SJSA1 (cell line): ENCODE data around the gene NDRG4. TPM values are rescaled to one million over a fixed set of nuclear protein-coding genes. Genes with fewer than 3 reads are reported as not detected.

Source experiments
- DNase-seq, 2 experiments: peaks; one replicate each; pipeline ENCODE4 v3.0.0-alpha.2; 2015 to 2020; ENCODE audit warnings: low spot score in 2 of 2, low read depth in 1 of 2
- H3K27ac ChIP-seq: fragments of 250-450 bp; sonication (Bioruptor Pico); 2 replicates; pipeline ENCODE4 v1.5.1; 2020; ENCODE audit warnings: mild to moderate bottlenecking, moderate library complexity
- H3K27me3 ChIP-seq: fragments of 250-450 bp; sonication (Bioruptor Pico); replicated peaks from 2 replicates; pipeline ENCODE4 v1.5.1; 2020; ENCODE audit warnings: mild to moderate bottlenecking, moderate library complexity
- H3K36me3 ChIP-seq: fragments of 250-450 bp; sonication (Bioruptor Pico); 2 replicates; pipeline ENCODE4 v1.5.1; 2020; ENCODE audit warnings: mild to moderate bottlenecking
- H3K4me1 ChIP-seq: fragments of 250-450 bp; sonication (Bioruptor Pico); replicated peaks from 2 replicates; pipeline ENCODE4 v1.6.1; 2021; ENCODE audit warnings: mild to moderate bottlenecking
- H3K4me3 ChIP-seq: fragments of 250-450 bp; sonication (Bioruptor Pico); 2 replicates; pipeline ENCODE4 v1.5.1; 2020; ENCODE audit warnings: mild to moderate bottlenecking
- H3K9me3 ChIP-seq: fragments of 250-450 bp; sonication (Bioruptor Pico); replicated peaks from 2 replicates; pipeline ENCODE4 v1.5.1; 2020; ENCODE audit warnings: mild to moderate bottlenecking
- total RNA-seq: library from RNA; depleted of rRNA; stranded (reverse); fragments of >200 nt; shearing (Covaris generic); gene quantifications from 2 replicates; pipeline ENCODE4 v1.2.3, GENCODE V29; 2014; rRNA removed

Gene NDRG4
- total RNA-seq, 1 experiment from 2014 or later, result 6.9 TPM

- Histone ChIP-seq H3K27ac (no peak overlapping the region), H3K4me1 (no peaks in the 10 kb centered on the region), H3K9me3 (no peaks in the 10 kb centered on the region), H3K4me3 (no peak overlapping the region), H3K27me3 (no peaks in the 10 kb centered on the region), H3K36me3 (peaks cover 97% of the 10 kb centered on the region)
- DNase-seq, result no peak
Measured at GRCh38 chr16:58543685-58544084, 43.7 kb downstream of the NDRG4 start.

- Histone ChIP-seq H3K4me3 (no peak overlapping the region), H3K27ac (no peak overlapping the region), H3K4me1 (no peaks in the 10 kb centered on the region), H3K27me3 (no peaks in the 10 kb centered on the region), H3K9me3 (no peaks in the 10 kb centered on the region), H3K36me3 (peaks cover 97% of the 10 kb centered on the region)
- no peak for DNase-seq
Measured at GRCh38 chr16:58548378-58548777, 48.4 kb downstream of the NDRG4 start.

GRCh38 chr16:58551496-58551895, 51.6 kb downstream of the NDRG4 start:
- H3K4me1 ChIP-seq, result no peaks in the 10 kb centered on the region
- H3K27ac ChIP-seq, result no peak overlapping the region
- DNase-seq, result no peak
- H3K27me3 ChIP-seq, result no peaks in the 10 kb centered on the region
- no peak overlapping the region for H3K4me3 ChIP-seq
- peaks cover 96% of the 10 kb centered on the region for H3K36me3 ChIP-seq
- H3K9me3 ChIP-seq, result no peaks in the 10 kb centered on the region

- H3K4me3 ChIP-seq, result no peak overlapping the region
- no peaks in the 10 kb centered on the region for H3K4me1 ChIP-seq
- H3K9me3 ChIP-seq, result no peaks in the 10 kb centered on the region
- DNase-seq, result no peak
- no peaks in the 10 kb centered on the region for H3K27me3 ChIP-seq
- H3K36me3 ChIP-seq, result peaks cover 83% of the 10 kb centered on the region
- H3K27ac ChIP-seq, result no peak overlapping the region
Measured at GRCh38 chr16:58556678-58557077, 56.7 kb downstream of the NDRG4 start.

Other genes with a start within 250 kb of the NDRG4 start
- gene PRSS54, start 205.1 kb upstream of the NDRG4 start, total RNA-seq, result not detected in 2 replicates
- 6.0 and 15.9 TPM in 2 replicates for gene GINS3, start 107.7 kb upstream of the NDRG4 start, total RNA-seq
- 1.1 and 1.8 TPM in 2 replicates for gene SETD6, start 15.4 kb downstream of the NDRG4 start, total RNA-seq
- gene CNOT1, start 129.7 kb downstream of the NDRG4 start, total RNA-seq, result 77.9 and 123 TPM in 2 replicates
- 8.9 and 18.9 TPM in 2 replicates for gene SLC38A7, start 184.6 kb downstream of the NDRG4 start, total RNA-seq
- 38.0 and 57.4 TPM in 2 replicates for gene GOT2, start 234.2 kb downstream of the NDRG4 start, total RNA-seq